ENCODE results near the gene C1QTNF9. TPM values are rescaled to one million over a fixed set of nuclear protein-coding genes. Genes with fewer than 3 reads are reported as not detected.
"Not testable (repeated sequence)": the region's sequence is repeated elsewhere in the genome, so short reads cannot be mapped to it uniquely, and the experiment has no call there.

Gene C1QTNF9
- total RNA-seq, 2 experiments from 2014 or later = not detected

GRCh38 chr13:24353736-24354135 lies 44.4 kb downstream of the C1QTNF9 start:
- ATAC-seq (no peak), DNase-seq (no peak)
- H3K4me1 Mint-ChIP-seq (ENCODE audit: low read depth) = no peaks in the 10 kb centered on the region
- ChIA-PET POLR2A (no interaction called here), CTCF (no interaction called here)
- no peak overlapping the region for H3K27ac Mint-ChIP-seq
- H3K4me3 Mint-ChIP-seq = no peak overlapping the region
- H3K27me3 Mint-ChIP-seq (ENCODE audit: low read depth) = no peaks in the 10 kb centered on the region
- no peaks in the 10 kb centered on the region for H3K9me3 Mint-ChIP-seq (ENCODE audit: insufficient read depth)
- no peaks in the 10 kb centered on the region for H3K36me3 Mint-ChIP-seq (ENCODE audit: low read depth)

GRCh38 chr13:24355103-24355502 lies 45.7 kb downstream of the C1QTNF9 start:
- CTCF ChIA-PET = no interaction called here
- H3K9me3 Mint-ChIP-seq (ENCODE audit: insufficient read depth) = no peaks in the 10 kb centered on the region
- H3K27ac Mint-ChIP-seq = no peak overlapping the region
- no peak for DNase-seq
- POLR2A ChIA-PET = no interaction called here
- H3K4me3 Mint-ChIP-seq = no peak overlapping the region
- H3K4me1 Mint-ChIP-seq (ENCODE audit: low read depth) = no peaks in the 10 kb centered on the region
- H3K27me3 Mint-ChIP-seq (ENCODE audit: low read depth) = no peaks in the 10 kb centered on the region
- H3K36me3 Mint-ChIP-seq (ENCODE audit: low read depth) = no peaks in the 10 kb centered on the region
- peak; percentile 49 for ATAC-seq

DNA sequence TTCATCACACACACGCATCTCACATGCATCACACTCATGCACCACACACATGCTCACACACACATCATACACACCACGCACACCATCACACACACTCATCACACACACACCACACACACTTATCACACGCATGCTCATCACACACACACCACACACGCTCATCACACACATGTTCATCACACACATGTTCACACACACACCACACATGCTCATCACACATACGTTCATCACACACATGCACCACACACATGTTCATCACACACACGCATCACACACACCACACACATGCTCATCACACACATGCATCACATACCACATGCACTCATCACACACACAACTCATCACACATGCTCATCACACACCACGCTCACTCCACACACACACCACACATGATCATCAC lies 46.9 kb downstream of the C1QTNF9 start:
- ChIA-PET CTCF (no interaction called here), POLR2A (no interaction called here)
- H3K4me3 Mint-ChIP-seq = no peak overlapping the region
- DNase-seq = no peak
- H3K36me3 Mint-ChIP-seq (ENCODE audit: low read depth) = no peaks in the 10 kb centered on the region
- ATAC-seq = no peak
- H3K27me3 Mint-ChIP-seq (ENCODE audit: low read depth) = no peaks in the 10 kb centered on the region
- no peaks in the 10 kb centered on the region for H3K9me3 Mint-ChIP-seq (ENCODE audit: insufficient read depth)
- no peaks in the 10 kb centered on the region for H3K4me1 Mint-ChIP-seq (ENCODE audit: low read depth)
- no peak overlapping the region for H3K27ac Mint-ChIP-seq

- Mint-ChIP-seq H3K36me3 (ENCODE audit: low read depth) (no peaks in the 10 kb centered on the region), H3K27ac (no peak overlapping the region), H3K4me3 (no peak overlapping the region), H3K9me3 (ENCODE audit: insufficient read depth) (no peaks in the 10 kb centered on the region), H3K27me3 (ENCODE audit: low read depth) (no peaks in the 10 kb centered on the region), H3K4me1 (ENCODE audit: low read depth) (no peaks in the 10 kb centered on the region)
- POLR2A ChIA-PET = no interaction called here
- no peak for ATAC-seq
- CTCF ChIA-PET = no interaction called here
- no peak for DNase-seq
Observed at GRCh38 chr13:24356837-24357236, 47.5 kb downstream of the C1QTNF9 start.

GRCh38 chr13:24357756-24358155 lies 48.4 kb downstream of the C1QTNF9 start:
- CTCF ChIA-PET = no interaction called here

GRCh38 chr13:24358836-24359235 lies 49.5 kb downstream of the C1QTNF9 start:
- H3K9me3 Mint-ChIP-seq (ENCODE audit: insufficient read depth); ATAC-seq; H3K27me3 Mint-ChIP-seq (ENCODE audit: low read depth); DNase-seq; H3K4me1 Mint-ChIP-seq (ENCODE audit: low read depth); CTCF ChIA-PET; H3K27ac Mint-ChIP-seq; POLR2A ChIA-PET; H3K36me3 Mint-ChIP-seq (ENCODE audit: low read depth); H3K4me3 Mint-ChIP-seq: not testable (repeated sequence)

More at GRCh38 chr13:24357756-24358155, 48.4 kb downstream of the C1QTNF9 start:
- ATAC-seq (no peak), DNase-seq (no peak)
- Mint-ChIP-seq H3K27me3 (ENCODE audit: low read depth) (no peaks in the 10 kb centered on the region), H3K36me3 (ENCODE audit: low read depth) (no peaks in the 10 kb centered on the region), H3K4me3 (no peak overlapping the region), H3K4me1 (ENCODE audit: low read depth) (no peaks in the 10 kb centered on the region), H3K27ac (no peak overlapping the region), H3K9me3 (ENCODE audit: insufficient read depth) (no peaks in the 10 kb centered on the region)
- POLR2A ChIA-PET = no interaction called here

- H3K27ac Mint-ChIP-seq, H3K4me3 Mint-ChIP-seq, CTCF ChIA-PET: not testable (repeated sequence)
Observed at GRCh38 chr13:24359252-24359651, 49.9 kb downstream of the C1QTNF9 start.

DNA sequence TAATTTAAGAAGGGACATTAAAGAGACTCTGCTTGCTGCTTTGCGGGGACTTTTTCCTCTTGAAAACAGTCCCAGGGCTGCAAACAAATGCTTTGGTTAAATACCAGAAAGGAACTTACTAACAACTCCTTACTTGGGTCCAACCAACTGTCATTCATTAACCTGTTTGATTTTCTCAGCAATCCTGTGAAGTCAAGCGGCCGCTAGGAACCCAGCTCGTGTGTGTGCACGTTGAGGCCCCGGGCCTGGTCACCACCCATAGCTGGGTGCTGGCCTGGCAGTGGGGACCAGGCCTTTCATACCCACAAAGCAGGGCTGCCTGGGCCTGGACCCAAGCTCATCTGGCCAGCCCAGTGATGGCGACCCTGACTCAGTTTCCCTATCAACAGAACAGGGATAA lies 50.7 kb downstream of the C1QTNF9 start:
- ChIA-PET CTCF (no interaction called here), POLR2A (no interaction called here)
- no peaks in the 10 kb centered on the region for H3K9me3 Mint-ChIP-seq (ENCODE audit: insufficient read depth)
- no peak overlapping the region for H3K27ac Mint-ChIP-seq
- H3K27me3 Mint-ChIP-seq (ENCODE audit: low read depth) = no peaks in the 10 kb centered on the region
- H3K36me3 Mint-ChIP-seq (ENCODE audit: low read depth) = no peaks in the 10 kb centered on the region
- ATAC-seq (no peak), DNase-seq (no peak)
- no peaks in the 10 kb centered on the region for H3K4me1 Mint-ChIP-seq (ENCODE audit: low read depth)
- no peak overlapping the region for H3K4me3 Mint-ChIP-seq

More at GRCh38 chr13:24359252-24359651, 49.9 kb downstream of the C1QTNF9 start:
- POLR2A ChIA-PET; ATAC-seq; H3K36me3 Mint-ChIP-seq (ENCODE audit: low read depth); H3K4me1 Mint-ChIP-seq (ENCODE audit: low read depth); H3K27me3 Mint-ChIP-seq (ENCODE audit: low read depth); DNase-seq; H3K9me3 Mint-ChIP-seq (ENCODE audit: insufficient read depth): not testable (repeated sequence)

DNA sequence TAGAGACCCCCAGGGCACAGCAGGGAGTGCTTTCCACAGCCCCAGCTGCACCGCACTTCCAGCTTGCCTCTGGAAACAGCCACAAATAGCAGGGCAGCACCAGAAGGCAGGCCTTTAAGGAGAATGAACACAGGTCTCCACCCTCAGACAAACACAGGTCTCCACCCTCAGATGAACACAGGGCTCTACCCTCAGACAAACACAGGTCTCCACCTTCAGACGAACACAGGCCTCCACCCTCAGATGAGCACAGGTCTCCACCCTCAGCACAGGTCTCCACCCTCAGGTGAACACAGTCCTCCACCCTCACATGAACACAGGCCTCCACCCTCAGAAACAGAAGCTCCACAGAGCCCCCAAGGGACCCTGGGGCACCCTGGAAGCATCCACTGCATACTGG lies 51.7 kb downstream of the C1QTNF9 start:
- Mint-ChIP-seq H3K4me1 (ENCODE audit: low read depth) (no peaks in the 10 kb centered on the region), H3K27ac (no peak overlapping the region), H3K4me3 (no peak overlapping the region), H3K36me3 (ENCODE audit: low read depth) (no peaks in the 10 kb centered on the region), H3K9me3 (ENCODE audit: insufficient read depth) (no peaks in the 10 kb centered on the region), H3K27me3 (ENCODE audit: low read depth) (no peaks in the 10 kb centered on the region)
- ChIA-PET CTCF (no interaction called here), POLR2A (no interaction called here)
- no peak for DNase-seq
- no peak for ATAC-seq

GRCh38 chr13:24361852-24362366 lies 52.5 kb downstream of the C1QTNF9 start:
- Mint-ChIP-seq H3K27me3 (ENCODE audit: low read depth) (no peaks in the 10 kb centered on the region), H3K4me1 (ENCODE audit: low read depth) (no peaks in the 10 kb centered on the region), H3K27ac (no peak overlapping the region), H3K4me3 (no peak overlapping the region), H3K36me3 (ENCODE audit: low read depth) (no peaks in the 10 kb centered on the region), H3K9me3 (ENCODE audit: insufficient read depth) (no peaks in the 10 kb centered on the region)
- DNase-seq (no peak), ATAC-seq (no peak)
- POLR2A ChIA-PET = no interaction called here
- CTCF ChIA-PET = no interaction called here

GRCh38 chr13:24362435-24362952 lies 53.1 kb downstream of the C1QTNF9 start:
- POLR2A ChIA-PET = no interaction called here
- Mint-ChIP-seq H3K4me1 (ENCODE audit: low read depth) (no peaks in the 10 kb centered on the region), H3K27ac (no peak overlapping the region), H3K36me3 (ENCODE audit: low read depth) (no peaks in the 10 kb centered on the region), H3K4me3 (no peak overlapping the region), H3K9me3 (ENCODE audit: insufficient read depth) (no peaks in the 10 kb centered on the region), H3K27me3 (ENCODE audit: low read depth) (no peaks in the 10 kb centered on the region)
- DNase-seq = no peak
- ATAC-seq = no peak
- CTCF ChIA-PET = no interaction called here

DNA sequence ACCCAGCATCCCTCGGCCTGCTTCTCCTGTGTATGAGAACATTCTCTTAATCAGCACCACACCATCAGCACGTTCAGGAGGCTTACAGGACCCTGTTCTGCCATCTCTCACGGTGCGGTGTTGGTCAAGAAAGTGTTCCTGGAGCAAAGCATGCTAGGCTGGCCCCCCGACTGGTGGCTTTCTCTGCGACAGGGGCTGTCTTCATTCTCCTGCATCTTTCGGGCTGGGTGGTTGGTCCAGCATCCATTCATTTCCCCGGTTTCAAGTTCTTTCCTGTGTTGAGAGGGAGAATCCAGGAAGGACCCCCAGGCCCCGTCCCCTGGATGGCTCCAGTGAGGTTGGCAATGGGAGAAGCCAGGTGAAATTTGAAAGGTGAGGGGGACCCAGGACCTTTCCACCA lies 55.8 kb downstream of the C1QTNF9 start:
- DNase-seq = no peak
- H3K27me3 Mint-ChIP-seq (ENCODE audit: low read depth) = no peaks in the 10 kb centered on the region
- H3K4me3 Mint-ChIP-seq = no peak overlapping the region
- ChIA-PET POLR2A (no interaction called here), CTCF (no interaction called here)
- ATAC-seq = no peak
- H3K27ac Mint-ChIP-seq = no peak overlapping the region
- no peaks in the 10 kb centered on the region for H3K4me1 Mint-ChIP-seq (ENCODE audit: low read depth)
- H3K36me3 Mint-ChIP-seq (ENCODE audit: low read depth) = no peaks in the 10 kb centered on the region
- H3K9me3 Mint-ChIP-seq (ENCODE audit: insufficient read depth) = no peaks in the 10 kb centered on the region

GRCh38 chr13:24366315-24366714 lies 56.9 kb downstream of the C1QTNF9 start:
- H3K27ac Mint-ChIP-seq; H3K4me1 Mint-ChIP-seq (ENCODE audit: low read depth); DNase-seq; ATAC-seq; POLR2A ChIA-PET; H3K36me3 Mint-ChIP-seq (ENCODE audit: low read depth); H3K27me3 Mint-ChIP-seq (ENCODE audit: low read depth); CTCF ChIA-PET; H3K4me3 Mint-ChIP-seq; H3K9me3 Mint-ChIP-seq (ENCODE audit: insufficient read depth): not testable (repeated sequence)
